ENCODE data around the gene NRAP. TPM values are rescaled to one million over a fixed set of nuclear protein-coding genes. Genes with fewer than 3 reads are reported as not detected.

NRAP gene
- total RNA-seq, 4 donors from 2014 or later = under 0.01 TPM; not detected in 3

DNA sequence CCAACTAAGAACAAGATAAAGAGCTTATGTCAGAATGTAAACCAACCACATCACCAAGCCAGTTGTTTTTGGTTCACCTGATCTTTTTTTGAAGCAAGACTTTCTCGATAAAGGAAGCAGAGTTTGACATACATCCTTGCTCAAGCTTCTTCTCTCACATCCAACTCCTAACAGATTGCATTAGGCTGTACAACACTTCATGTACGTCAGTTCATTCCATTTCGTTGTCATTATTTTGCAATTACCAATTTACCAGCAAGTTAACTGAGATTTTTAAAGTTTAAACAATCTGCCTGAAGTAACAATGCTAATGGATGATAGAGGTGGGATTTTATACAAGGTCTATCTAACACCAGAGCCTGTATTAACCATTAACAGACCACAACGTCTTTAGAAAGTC lies 41.0 kb downstream of the NRAP start:
- TF ChIP-seq, protein P1, sequence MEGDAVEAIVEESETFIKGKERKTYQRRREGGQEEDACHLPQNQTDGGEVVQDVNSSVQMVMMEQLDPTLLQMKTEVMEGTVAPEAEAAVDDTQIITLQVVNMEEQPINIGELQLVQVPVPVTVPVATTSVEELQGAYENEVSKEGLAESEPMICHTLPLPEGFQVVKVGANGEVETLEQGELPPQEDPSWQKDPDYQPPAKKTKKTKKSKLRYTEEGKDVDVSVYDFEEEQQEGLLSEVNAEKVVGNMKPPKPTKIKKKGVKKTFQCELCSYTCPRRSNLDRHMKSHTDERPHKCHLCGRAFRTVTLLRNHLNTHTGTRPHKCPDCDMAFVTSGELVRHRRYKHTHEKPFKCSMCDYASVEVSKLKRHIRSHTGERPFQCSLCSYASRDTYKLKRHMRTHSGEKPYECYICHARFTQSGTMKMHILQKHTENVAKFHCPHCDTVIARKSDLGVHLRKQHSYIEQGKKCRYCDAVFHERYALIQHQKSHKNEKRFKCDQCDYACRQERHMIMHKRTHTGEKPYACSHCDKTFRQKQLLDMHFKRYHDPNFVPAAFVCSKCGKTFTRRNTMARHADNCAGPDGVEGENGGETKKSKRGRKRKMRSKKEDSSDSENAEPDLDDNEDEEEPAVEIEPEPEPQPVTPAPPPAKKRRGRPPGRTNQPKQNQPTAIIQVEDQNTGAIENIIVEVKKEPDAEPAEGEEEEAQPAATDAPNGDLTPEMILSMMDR (IDR thresholded peaks at IDR 0.05) = no peak
- TF ChIP-seq POLR2A (IDR thresholded peaks at IDR 0.05) = no peak
- no peak for TF ChIP-seq EP300 (IDR thresholded peaks at IDR 0.05)
- Histone ChIP-seq H3K27me3 (peaks cover 0 to 25% of the 10 kb centered on the region in 2 donors), H3K4me1 (no peaks in the 10 kb centered on the region), H3K36me3 (no peaks in the 10 kb centered on the region), H3K4me3 (no peak overlapping the region), H3K9me3 (no peaks in the 10 kb centered on the region), H3K27ac (no peak overlapping the region)
- no peak for DNase-seq (ENCODE audit: low spot score in 2 of 2)
- 83 to 84% methylated on average over 4 of the region's 4 CpGs for WGBS, 2 donors

DNA sequence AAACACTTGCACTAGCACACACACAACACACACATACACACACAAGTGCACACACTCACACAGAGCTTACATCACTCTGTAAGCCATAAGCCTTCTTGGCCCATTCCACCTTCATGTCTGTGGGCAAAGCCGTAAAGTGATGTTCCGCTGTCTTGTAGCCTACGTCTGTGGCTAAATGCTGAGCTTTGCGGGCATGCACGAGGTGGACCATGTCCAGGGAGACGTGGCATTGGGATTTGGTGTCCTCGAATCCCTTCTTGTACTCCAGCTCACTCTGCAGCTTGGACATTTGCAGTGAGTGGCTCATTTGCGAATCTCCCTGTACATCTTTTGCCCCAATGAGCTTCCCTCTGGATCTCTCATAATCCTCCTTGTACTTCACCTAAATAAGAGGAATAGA lies 42.0 kb downstream of the NRAP start:
- DNase-seq (ENCODE audit: low spot score in 2 of 2) = no peak
- Histone ChIP-seq H3K4me3 (no peak overlapping the region), H3K27me3 (peaks cover 0 to 33% of the 10 kb centered on the region in 2 donors), H3K27ac (no peak overlapping the region), H3K4me1 (no peaks in the 10 kb centered on the region), H3K9me3 (no peaks in the 10 kb centered on the region), H3K36me3 (no peaks in the 10 kb centered on the region)
- TF ChIP-seq POLR2A (IDR thresholded peaks at IDR 0.05) (no peak), EP300 (IDR thresholded peaks at IDR 0.05) (no peak)
- TF ChIP-seq, protein P1 (IDR thresholded peaks at IDR 0.05) = no peak
- 79 to 88% methylated on average over 8 of the region's 8 CpGs for WGBS, 2 donors

DNA sequence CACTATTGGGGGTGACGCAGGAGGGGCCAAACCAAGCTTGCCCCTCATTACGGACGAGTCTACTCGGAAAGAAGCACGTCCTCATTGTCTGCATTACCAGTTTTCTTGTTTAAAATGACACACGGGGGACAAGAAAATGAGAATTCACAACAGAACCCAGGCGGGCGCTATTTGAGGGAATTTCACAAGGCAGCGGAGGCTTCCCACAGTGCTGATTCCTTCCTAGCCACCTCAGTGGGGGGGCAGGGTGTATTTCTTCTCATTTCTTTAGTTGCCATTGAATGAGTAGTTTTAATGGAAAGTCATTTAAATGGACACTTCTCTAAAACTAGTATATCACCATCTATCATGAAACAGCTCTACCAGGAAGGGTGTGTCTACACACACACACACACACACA lies 42.9 kb downstream of the NRAP start:
- Histone ChIP-seq H3K27ac (no peak overlapping the region), H3K4me3 (no peak overlapping the region), H3K9me3 (no peaks in the 10 kb centered on the region), H3K4me1 (no peaks in the 10 kb centered on the region), H3K36me3 (no peaks in the 10 kb centered on the region), H3K27me3 (peaks cover 0 to 36% of the 10 kb centered on the region in 2 donors)
- TF ChIP-seq EP300 (IDR thresholded peaks at IDR 0.05) = no peak
- WGBS, 2 donors = 68 to 75% methylated on average over 9 of the region's 9 CpGs
- no peak for DNase-seq (ENCODE audit: low spot score in 2 of 2)

DNA sequence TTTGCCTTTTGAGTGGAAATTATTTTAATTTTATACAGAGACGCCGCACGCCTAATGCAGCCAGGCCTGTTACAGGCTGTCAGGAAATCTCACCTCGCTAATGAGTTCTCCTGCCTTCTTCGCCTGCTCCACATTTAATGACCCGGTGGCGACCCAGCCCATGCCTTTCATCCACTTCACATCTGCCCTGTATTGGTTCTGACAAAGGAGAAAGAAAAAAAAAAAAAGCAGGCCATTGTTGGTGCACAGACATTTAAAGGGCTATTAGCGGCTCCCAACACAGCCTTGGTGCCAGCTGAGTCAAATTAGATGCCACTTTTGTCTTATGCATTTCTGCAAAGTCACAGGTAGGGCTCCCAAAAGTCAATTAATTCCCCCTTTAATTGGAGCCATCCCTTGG lies 43.3 kb downstream of the NRAP start:
- no peak for TF ChIP-seq EP300 (IDR thresholded peaks at IDR 0.05)
- TF ChIP-seq POLR2A (IDR thresholded peaks at IDR 0.05) = no peak
- no peaks in the 10 kb centered on the region for H3K36me3 ChIP-seq
- H3K9me3 ChIP-seq = no peaks in the 10 kb centered on the region
- no peak overlapping the region for H3K4me3 ChIP-seq
- 61 to 67% methylated on average over 8 of the region's 8 CpGs for WGBS, 2 donors
- no peak for DNase-seq (ENCODE audit: low spot score in 2 of 2)
- H3K27ac ChIP-seq = no peak overlapping the region
- H3K4me1 ChIP-seq = no peaks in the 10 kb centered on the region
- peaks cover 0 to 36% of the 10 kb centered on the region in 2 donors for H3K27me3 ChIP-seq

DNA sequence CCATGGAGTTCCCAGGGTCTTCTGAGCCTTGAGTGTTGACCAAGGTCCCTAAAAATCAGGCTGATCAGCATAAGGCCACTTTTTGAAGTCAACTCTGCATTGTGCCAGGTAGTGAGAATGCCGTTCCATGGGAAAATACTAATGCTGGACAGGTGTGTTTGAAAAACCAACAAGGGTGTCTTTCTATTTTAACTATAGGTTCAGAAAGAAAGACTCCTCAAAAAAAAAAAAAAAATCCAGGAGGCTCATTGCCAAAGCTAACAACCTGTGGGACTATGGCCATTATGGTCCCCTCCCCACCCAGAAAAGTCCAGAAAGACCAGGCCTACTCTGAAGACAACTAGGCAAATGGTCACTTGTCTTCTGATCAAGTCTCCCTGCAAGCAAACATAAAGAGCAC lies 44.4 kb downstream of the NRAP start:
- no peaks in the 10 kb centered on the region for H3K36me3 ChIP-seq
- no peak overlapping the region for H3K27ac ChIP-seq
- no peaks in the 10 kb centered on the region for H3K9me3 ChIP-seq
- no peaks in the 10 kb centered on the region for H3K4me1 ChIP-seq
- DNase-seq (ENCODE audit: low spot score in 2 of 2) = no peak
- TF ChIP-seq, protein P1 (IDR thresholded peaks at IDR 0.05) = no peak
- TF ChIP-seq POLR2A (IDR thresholded peaks at IDR 0.05) = no peak
- no peak for TF ChIP-seq EP300 (IDR thresholded peaks at IDR 0.05)
- peaks cover 0 to 38% of the 10 kb centered on the region in 2 donors for H3K27me3 ChIP-seq
- WGBS, 2 donors = 95 to 100% methylated on average over 1 of the region's 1 CpG
- no peak overlapping the region for H3K4me3 ChIP-seq

DNA sequence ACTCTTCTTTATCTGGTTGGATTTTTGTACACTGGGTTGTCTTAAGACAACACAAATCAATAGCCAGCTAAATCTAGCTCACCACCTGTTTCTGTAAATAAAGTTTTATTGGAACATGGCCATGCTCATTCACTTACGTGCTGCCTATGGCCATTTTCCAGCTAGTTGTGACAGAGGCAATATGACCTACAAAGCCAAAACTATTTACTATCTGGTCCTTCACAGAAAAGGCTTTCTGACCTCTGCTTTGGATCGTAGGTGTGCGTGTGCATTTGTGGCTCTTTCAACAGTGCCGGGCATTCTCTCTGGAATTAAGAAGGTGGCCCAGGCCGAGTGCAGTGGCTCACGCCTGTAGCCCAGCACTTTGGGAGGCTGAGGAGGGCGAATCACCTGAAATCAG lies 45.5 kb downstream of the NRAP start:
- no peak for DNase-seq (ENCODE audit: low spot score in 2 of 2)
- Histone ChIP-seq H3K4me3 (no peak overlapping the region), H3K27ac (no peak overlapping the region), H3K4me1 (no peaks in the 10 kb centered on the region), H3K9me3 (no peaks in the 10 kb centered on the region), H3K27me3 (peaks cover 0 to 37% of the 10 kb centered on the region in 2 donors), H3K36me3 (no peaks in the 10 kb centered on the region)
- TF ChIP-seq EP300 (IDR thresholded peaks at IDR 0.05) (no peak), POLR2A (IDR thresholded peaks at IDR 0.05) (no peak)
- TF ChIP-seq, protein P1 (IDR thresholded peaks at IDR 0.05) = no peak
- 87 to 90% methylated on average over 7 of the region's 7 CpGs for WGBS, 2 donors
